Endodermal cell (in vitro differentiated cells): Measurements from ENCODE around the gene PIWIL1. TPM values are rescaled to one million over a fixed set of nuclear protein-coding genes. Genes with fewer than 3 reads are reported as not detected.

Experiments used
- DNase-seq: peaks from one replicate; pipeline ENCODE4 v3.0.0-alpha.2; 2017
- H3K27ac ChIP-seq: 2 replicates; pipeline ENCODE4 v1.5.1; 2013; ENCODE audit warnings: mild to moderate bottlenecking, low read depth, low read length, moderate library complexity
- H3K27me3 ChIP-seq: 2 replicates; pipeline ENCODE4 v1.6.1; 2013; ENCODE audit warnings: mild to moderate bottlenecking, low read length, moderate library complexity; ENCODE audit not compliant: insufficient read depth, control insufficient read depth, poor library complexity, severe bottlenecking
- H3K36me3 ChIP-seq: 2 replicates; pipeline ENCODE4 v1.7.0; 2013; ENCODE audit warnings: mild to moderate bottlenecking, low read length, moderate library complexity; ENCODE audit not compliant: control insufficient read depth, insufficient read depth
- H3K4me1 ChIP-seq: one replicate; pipeline ENCODE4 v1.7.0; 2013; ENCODE audit warnings: low read length; ENCODE audit not compliant: control insufficient read depth, insufficient read depth
- H3K4me3 ChIP-seq: 2 replicates; pipeline ENCODE4 v1.5.1; 2013; ENCODE audit warnings: mild to moderate bottlenecking, low read length, moderate library complexity
- H3K9ac ChIP-seq: 2 replicates; pipeline ENCODE4 v1.6.1; 2013; ENCODE audit warnings: mild to moderate bottlenecking, low read length, moderate library complexity; ENCODE audit not compliant: poor library complexity, severe bottlenecking; ENCODE audit errors: extremely low read depth
- H3K9me3 ChIP-seq: 2 replicates; pipeline ENCODE4 v1.6.1; 2013; ENCODE audit warnings: mild to moderate bottlenecking, low read length, moderate library complexity; ENCODE audit not compliant: control insufficient read depth
- H3K27ac Mint-ChIP-seq: 2 replicates; pipeline ENCODE4 v1.8.0; 2020; ENCODE audit warnings: mixed read lengths
- H3K27me3 Mint-ChIP-seq: 2 replicates; pipeline ENCODE4 v1.8.0; 2021; ENCODE audit warnings: mild to moderate bottlenecking, mixed read lengths; ENCODE audit not compliant: insufficient read depth
- H3K36me3 Mint-ChIP-seq: 2 replicates; pipeline ENCODE4 v1.8.0; 2020; ENCODE audit warnings: low read depth, mixed read lengths
- H3K4me1 Mint-ChIP-seq: 2 replicates; pipeline ENCODE4 v1.8.0; 2020; ENCODE audit warnings: mixed read lengths
- H3K4me3 Mint-ChIP-seq: 2 replicates; pipeline ENCODE4 v1.8.0; 2020; ENCODE audit warnings: mild to moderate bottlenecking, moderate library complexity, mixed read lengths
- H3K9me3 Mint-ChIP-seq: 2 replicates; pipeline ENCODE4 v1.8.0; 2020; ENCODE audit warnings: mild to moderate bottlenecking, mixed read lengths
- CTCF ChIP-seq: fragments of 200-600 bp; sonication (generic); conservative IDR thresholded peaks from 2 replicates; pipeline ENCODE4 v1.5.0; 2021; ENCODE audit warnings: antibody characterized with exemption, mild to moderate bottlenecking
- WGBS, 2 experiments: methylation state at CpG; one replicate each; pipeline versions ENCODE4 v1.1.5 to v1.1.7; 2013; ENCODE audit warnings: missing lambda C conversion rate in 2 of 2, mixed read lengths in 1 of 2; ENCODE audit not compliant: insufficient coverage in 1 of 2, insufficient read length in 1 of 2; 5-methylcytosine and 5-hydroxymethylcytosine counted together
- total RNA-seq, 2 donors: library from RNA; stranded (reverse); fragmentation: NEBNext Ultra II Directional in 1 of 2; extraction: Animal tissue kit (Norgen Biotek cat#: 25700) in 1 of 2; gene quantifications; 2 replicates in 1 of 2; 3 replicates in 1 of 2; pipeline ENCODE4 v1.2.1, GENCODE V29; 2021

PIWIL1 gene
- total RNA-seq, 2 donors from 2014 or later: not detected

GRCh38 chr12:130330685-130331084, 7.0 kb upstream of the PIWIL1 start:
- H3K36me3 Mint-ChIP-seq: no peaks in the 10 kb centered on the region
- no peaks in the 10 kb centered on the region for H3K4me1 ChIP-seq
- H3K9me3 ChIP-seq: no peaks in the 10 kb centered on the region
- H3K27ac Mint-ChIP-seq: no peak overlapping the region
- no peak for TF ChIP-seq CTCF
- peaks cover 55% of the 10 kb centered on the region for H3K27me3 ChIP-seq
- H3K27me3 Mint-ChIP-seq: peaks cover 82% of the 10 kb centered on the region
- no peaks in the 10 kb centered on the region for H3K36me3 ChIP-seq
- H3K4me1 Mint-ChIP-seq: no peaks in the 10 kb centered on the region
- WGBS, 2 experiments: 89% methylated on average over 9 of the region's 9 CpGs; no CpG with 5 or more reads in 1 of the 2 experiments
- H3K9me3 Mint-ChIP-seq: no peaks in the 10 kb centered on the region
- H3K4me3 Mint-ChIP-seq: no peak overlapping the region
- H3K27ac ChIP-seq: no peak overlapping the region
- H3K9ac ChIP-seq: no peak overlapping the region
- peak; percentile 35 for DNase-seq
- H3K4me3 ChIP-seq: no peak overlapping the region

- H3K27ac Mint-ChIP-seq: no peak overlapping the region
- H3K27me3 ChIP-seq: peaks cover 59% of the 10 kb centered on the region
- DNase-seq: peak; percentile 68
- no peaks in the 10 kb centered on the region for H3K36me3 Mint-ChIP-seq
- no peak for TF ChIP-seq CTCF
- no peaks in the 10 kb centered on the region for H3K4me1 Mint-ChIP-seq
- H3K27me3 Mint-ChIP-seq: peaks cover 83% of the 10 kb centered on the region
- WGBS, 2 experiments: 70 to 77% methylated on average over 10 to 14 of the region's 14 CpGs
- H3K9me3 Mint-ChIP-seq: no peaks in the 10 kb centered on the region
- no peak overlapping the region for H3K4me3 ChIP-seq
- no peaks in the 10 kb centered on the region for H3K36me3 ChIP-seq
- H3K9me3 ChIP-seq: no peaks in the 10 kb centered on the region
- H3K27ac ChIP-seq: no peak overlapping the region
- H3K4me1 ChIP-seq: no peaks in the 10 kb centered on the region
- no peak overlapping the region for H3K4me3 Mint-ChIP-seq
- no peak overlapping the region for H3K9ac ChIP-seq
Measured at GRCh38 chr12:130331146-130331545, 6.5 kb upstream of the PIWIL1 start.

GRCh38 chr12:130333341-130333740, 4.3 kb upstream of the PIWIL1 start:
- Histone ChIP-seq H3K27ac (no peak overlapping the region), H3K9ac (no peak overlapping the region), H3K4me3 (no peak overlapping the region), H3K9me3 (no peaks in the 10 kb centered on the region), H3K4me1 (no peaks in the 10 kb centered on the region), H3K27me3 (peaks cover 61% of the 10 kb centered on the region), H3K36me3 (no peaks in the 10 kb centered on the region)
- Mint-ChIP-seq H3K27ac (no peak overlapping the region), H3K4me1 (no peaks in the 10 kb centered on the region), H3K4me3 (no peak overlapping the region), H3K9me3 (peaks cover 3% of the 10 kb centered on the region), H3K27me3 (peaks cover 78% of the 10 kb centered on the region), H3K36me3 (no peaks in the 10 kb centered on the region)
- DNase-seq: no peak
- TF ChIP-seq CTCF: peak; percentile 53
- WGBS, 2 experiments: 82 to 83% methylated on average over 8 to 10 of the region's 10 CpGs
